ENCODE results near the gene ACKR3.

The ACKR3 gene

GRCh38 chr2:236587861-236588815, 18.5 kb downstream of the ACKR3 start:
- DNase-seq (ENCODE audit: low read depth) = no peak

DNA sequence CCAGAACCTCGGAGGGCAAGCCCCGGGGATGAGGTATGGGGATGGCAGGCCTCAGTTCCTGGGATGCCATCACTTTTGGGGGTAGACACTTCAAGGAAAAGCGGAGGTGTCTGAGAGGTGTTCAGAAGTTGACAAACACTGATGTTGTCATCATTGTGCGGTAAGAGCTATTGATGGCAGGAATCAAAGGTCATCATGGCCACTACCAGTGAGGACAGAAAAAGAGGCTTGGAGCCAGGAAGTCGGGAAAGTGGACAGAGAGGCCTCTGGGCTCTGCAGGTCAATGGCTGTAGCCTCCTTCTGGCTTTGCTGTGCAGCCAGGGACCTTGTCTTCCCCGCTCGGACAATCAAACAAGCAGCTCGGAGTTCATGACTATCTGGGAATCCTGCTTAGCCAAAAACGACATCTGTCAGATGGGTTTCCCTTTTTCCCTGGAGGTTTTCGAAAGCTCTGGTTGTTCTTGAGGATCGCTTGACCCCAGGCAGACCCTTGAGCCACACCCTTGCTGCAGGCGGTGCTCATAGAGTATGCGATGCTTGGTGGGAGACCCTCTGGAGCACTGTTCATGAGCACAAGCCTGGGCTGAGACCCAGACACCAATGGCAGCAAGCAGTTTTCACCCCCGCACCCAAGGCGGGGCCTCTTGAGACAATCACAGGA, 19.4 kb downstream of the ACKR3 start:
- DNase-seq (ENCODE audit: low read depth) = no peak

- no peak for DNase-seq (ENCODE audit: low read depth)
These were observed 21.2 kb downstream of the ACKR3 start for GRCh38 chr2:236590846-236591245.

DNA sequence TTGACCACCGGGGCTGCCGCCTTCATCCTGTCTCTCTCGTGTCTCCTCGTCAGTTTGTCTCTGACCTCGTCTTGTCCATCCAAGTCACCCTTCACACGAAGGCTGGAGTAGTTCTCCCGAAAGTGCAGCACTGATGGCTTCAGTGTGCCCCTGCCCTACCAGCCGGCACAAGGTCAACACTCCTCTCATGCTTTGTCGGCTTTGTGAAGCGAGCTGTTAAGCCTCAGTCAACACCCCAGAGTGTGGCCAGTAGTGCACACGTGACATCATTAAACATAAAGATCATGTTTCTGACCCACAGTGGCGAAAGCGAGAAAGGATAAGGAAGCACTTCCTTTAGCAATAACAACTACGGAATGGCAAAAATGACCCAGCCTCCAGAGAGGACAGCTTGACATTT, 23.2 kb downstream of the ACKR3 start:
- DNase-seq (ENCODE audit: low read depth) = no peak

DNA sequence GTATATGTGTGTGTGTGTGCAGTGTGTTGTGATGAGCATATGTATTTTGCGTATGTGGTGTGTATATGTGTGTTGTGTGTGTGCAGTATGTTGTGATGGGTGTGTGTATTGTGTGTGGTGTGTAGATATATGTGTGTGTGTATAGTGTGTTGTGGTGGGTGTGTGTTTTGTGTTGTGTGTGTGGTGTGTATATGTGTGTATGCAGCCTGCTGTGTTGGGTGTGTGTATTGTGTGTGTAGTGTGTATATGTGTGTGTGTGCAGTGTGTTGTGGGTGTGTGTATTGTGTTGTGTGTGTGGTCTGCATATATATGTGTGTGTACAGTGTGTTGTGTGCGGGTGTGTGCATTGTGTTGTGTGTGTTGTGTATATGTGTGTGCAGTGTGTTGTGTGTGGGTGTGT, 23.9 kb downstream of the ACKR3 start:
- no peak for DNase-seq (ENCODE audit: low read depth)

GRCh38 chr2:236593956-236594355, 24.3 kb downstream of the ACKR3 start:
- DNase-seq (ENCODE audit: low read depth) = no peak

- DNase-seq (ENCODE audit: low read depth) = no peak
These were observed 28.0 kb downstream of the ACKR3 start for GRCh38 chr2:236597629-236598028.

- no peak for DNase-seq (ENCODE audit: low read depth)
These were observed 29.4 kb downstream of the ACKR3 start for GRCh38 chr2:236599059-236599458.

- DNase-seq (ENCODE audit: low read depth) = no peak
These were observed 30.5 kb downstream of the ACKR3 start for GRCh38 chr2:236600158-236600557.

- DNase-seq (ENCODE audit: low read depth) = no peak
These were observed 31.3 kb downstream of the ACKR3 start for GRCh38 chr2:236600892-236601291.

GRCh38 chr2:236601316-236602202, 31.9 kb downstream of the ACKR3 start:
- no peak for DNase-seq (ENCODE audit: low read depth)

GRCh38 chr2:236602678-236603077, 33.1 kb downstream of the ACKR3 start:
- DNase-seq (ENCODE audit: low read depth) = no peak

- DNase-seq (ENCODE audit: low read depth) = no peak
These were observed 33.9 kb downstream of the ACKR3 start for GRCh38 chr2:236603361-236604015.

- no peak for DNase-seq (ENCODE audit: low read depth)
These were observed 35.1 kb downstream of the ACKR3 start for GRCh38 chr2:236604575-236605344.

DNA sequence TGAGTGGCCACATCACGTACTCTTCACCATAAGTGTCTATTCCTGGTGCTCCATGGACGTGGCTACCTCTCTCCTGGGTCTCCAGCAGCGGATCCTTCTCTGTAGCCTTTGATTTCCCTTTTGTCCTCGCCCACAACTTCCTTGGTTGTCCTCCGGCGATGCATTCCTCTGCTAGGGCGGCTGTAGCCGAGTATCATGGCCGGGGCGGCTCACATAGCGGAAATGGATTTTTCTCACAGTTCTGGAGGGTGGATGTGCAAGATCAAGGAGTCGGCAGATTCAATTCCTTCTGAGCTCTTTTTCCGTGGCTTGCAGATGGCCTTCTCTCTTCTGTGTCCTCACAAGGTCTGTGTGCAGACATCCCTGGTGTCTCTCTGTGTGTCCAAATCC, 35.7 kb downstream of the ACKR3 start:
- DNase-seq (ENCODE audit: low read depth) = no peak

- no peak for DNase-seq (ENCODE audit: low read depth)
These were observed 36.4 kb downstream of the ACKR3 start for GRCh38 chr2:236606023-236606422.

- no peak for DNase-seq (ENCODE audit: low read depth)
These were observed 38.0 kb downstream of the ACKR3 start for GRCh38 chr2:236607471-236608187.

DNA sequence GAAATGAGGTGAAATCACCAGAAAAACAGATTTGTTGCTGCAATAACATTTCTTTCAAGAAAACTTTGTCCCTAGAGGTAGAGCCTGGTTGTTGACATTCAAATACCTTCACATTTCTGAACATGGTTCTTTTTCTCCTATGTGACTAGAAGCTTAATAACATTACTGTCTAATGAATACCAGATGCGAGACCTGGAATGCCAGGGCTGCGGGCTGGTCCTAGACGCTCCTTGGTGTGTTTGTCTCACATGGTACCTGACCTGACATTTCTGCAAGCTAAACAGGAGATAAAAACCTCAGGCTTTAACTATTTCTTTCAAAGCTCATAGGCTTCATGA, 38.5 kb downstream of the ACKR3 start:
- no peak for DNase-seq (ENCODE audit: low read depth)

GRCh38 chr2:236608710-236609109, 39.1 kb downstream of the ACKR3 start:
- no peak for DNase-seq (ENCODE audit: low read depth)

DNA sequence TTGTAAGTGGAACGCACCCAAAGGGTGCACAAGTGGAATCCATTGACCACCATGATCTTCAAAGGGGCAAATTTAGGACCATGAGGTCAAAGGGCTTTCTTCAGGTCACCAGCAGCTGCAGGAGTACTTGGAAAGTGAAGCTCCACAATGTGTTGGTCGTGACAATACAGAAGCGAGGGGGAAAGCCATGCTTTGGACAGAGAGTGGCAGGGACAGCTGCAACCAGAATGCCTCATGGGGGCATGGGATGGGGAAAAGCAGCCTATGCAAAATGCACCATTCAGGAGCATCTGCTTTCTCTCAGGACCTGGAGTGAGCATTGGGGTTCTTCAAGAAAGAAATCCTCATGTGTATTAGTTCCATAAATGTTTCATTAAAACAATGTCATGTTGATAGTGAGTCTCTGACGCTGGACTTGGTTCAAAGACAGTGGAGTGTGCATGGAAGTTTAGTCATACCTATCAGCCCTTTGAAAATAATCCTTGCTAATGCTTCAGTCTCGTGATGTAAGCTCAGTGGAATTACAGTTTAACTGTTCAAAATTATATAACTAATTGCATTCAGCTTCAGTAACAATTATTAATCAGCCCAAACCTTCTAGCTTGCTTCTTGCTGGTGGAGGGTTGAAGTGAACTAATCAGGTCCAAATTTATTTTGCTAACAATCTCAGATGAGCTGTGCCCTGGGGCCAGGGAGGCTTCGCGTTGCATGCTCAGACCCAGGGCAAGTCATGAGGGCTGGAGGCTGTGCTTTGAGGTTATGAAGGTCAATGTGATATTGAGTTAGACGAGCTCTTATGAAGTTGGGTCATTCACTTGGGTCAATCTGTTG, 41.6 kb downstream of the ACKR3 start:
- DNase-seq (ENCODE audit: low read depth) = no peak

Data from HS-5 (cell line).